ENCODE data around the gene CALML6. TPM values are rescaled to one million over a fixed set of nuclear protein-coding genes. Genes with fewer than 3 reads are reported as not detected.

Gene CALML6
- total RNA-seq, 4 donors from 2014 or later: 4.8 to 7.0 TPM; not detected in 2

GRCh38 chr1:1898246-1898933 is 16.7 kb upstream of the CALML6 start:
- in situ Hi-C loops (cut with MboI; ENCODE audit: low sequenced_read_pairs in 4 of 4): loop anchor here in 1 of 4 donors (25.0 kb wide), 1 partner anchor 136 kb away; no protein-coding TSS in a partner anchor
- DNase-seq (no peak), ATAC-seq (no peak)
- no peaks in the 10 kb centered on the region for H3K27me3 ChIP-seq
- peaks cover 13 to 14% of the 10 kb centered on the region in 2 donors for H3K4me1 ChIP-seq
- no peak for TF ChIP-seq CTCF (IDR thresholded peaks at IDR 0.05 in 4 of 5, conservative IDR thresholded peaks at IDR 0.05 in 1 of 5)
- TF ChIP-seq POLR2A (IDR thresholded peaks at IDR 0.05): no peak
- intact Hi-C loops (cut with DNase I; ENCODE audit: low total_unique reads): no loop called here
- no peak overlapping the region for H3K27ac ChIP-seq
- H3K9me3 ChIP-seq: no peaks in the 10 kb centered on the region
- H3K36me3 ChIP-seq: no peaks in the 10 kb centered on the region
- no peak overlapping the region for H3K4me3 ChIP-seq

- no peak for TF ChIP-seq CTCF (IDR thresholded peaks at IDR 0.05 in 4 of 5, conservative IDR thresholded peaks at IDR 0.05 in 1 of 5)
- TF ChIP-seq POLR2A (IDR thresholded peaks at IDR 0.05): no peak
- ATAC-seq (no peak), DNase-seq (no peak)
- intact Hi-C loops (cut with DNase I; ENCODE audit: low total_unique reads) (no loop called here), in situ Hi-C loops (cut with MboI; ENCODE audit: low sequenced_read_pairs in 4 of 4) (loop anchor here in 1 of 4 donors (25.0 kb wide), 1 partner anchor 137 kb away; no protein-coding TSS in a partner anchor)
- Histone ChIP-seq H3K4me1 (peaks cover 7 to 9% of the 10 kb centered on the region in 2 donors), H3K4me3 (no peak overlapping the region), H3K27me3 (no peaks in the 10 kb centered on the region), H3K27ac (no peak overlapping the region), H3K36me3 (no peaks in the 10 kb centered on the region), H3K9me3 (no peaks in the 10 kb centered on the region)
These were observed 15.6 kb upstream of the CALML6 start for GRCh38 chr1:1899266-1899966.

GRCh38 chr1:1899967-1900327 is 15.1 kb upstream of the CALML6 start:
- TF ChIP-seq POLR2A (IDR thresholded peaks at IDR 0.05) (no peak), CTCF (IDR thresholded peaks at IDR 0.05 in 4 of 5, conservative IDR thresholded peaks at IDR 0.05 in 1 of 5) (no peak)
- no peak overlapping the region for H3K27ac ChIP-seq
- intact Hi-C loops (cut with DNase I; ENCODE audit: low total_unique reads) (no loop called here), in situ Hi-C loops (cut with MboI; ENCODE audit: low sequenced_read_pairs in 4 of 4) (loop anchor here in 3 of 4 donors (5.0 to 25.0 kb wide), 4 partner anchors 55 to 138 kb away; no protein-coding TSS in a partner anchor)
- peaks cover 2 to 4% of the 10 kb centered on the region in 2 donors for H3K4me1 ChIP-seq
- DNase-seq (no peak), ATAC-seq (no peak)
- H3K4me3 ChIP-seq: no peak overlapping the region
- no peaks in the 10 kb centered on the region for H3K9me3 ChIP-seq
- no peaks in the 10 kb centered on the region for H3K27me3 ChIP-seq
- no peaks in the 10 kb centered on the region for H3K36me3 ChIP-seq

GRCh38 chr1:1900883-1901640 is 14.0 kb upstream of the CALML6 start:
- in situ Hi-C loops (cut with MboI; ENCODE audit: low sequenced_read_pairs in 4 of 4) (loop anchor here in 2 of 4 donors (5.0 to 10.0 kb wide), 3 partner anchors 56 to 136 kb away; no protein-coding TSS in a partner anchor), intact Hi-C loops (cut with DNase I; ENCODE audit: low total_unique reads) (no loop called here)
- Histone ChIP-seq H3K4me3 (no peak overlapping the region), H3K36me3 (no peaks in the 10 kb centered on the region), H3K4me1 (peaks cover 0 to 3% of the 10 kb centered on the region in 2 donors), H3K9me3 (no peaks in the 10 kb centered on the region), H3K27ac (no peak overlapping the region), H3K27me3 (no peaks in the 10 kb centered on the region)
- TF ChIP-seq CTCF (IDR thresholded peaks at IDR 0.05 in 4 of 5, conservative IDR thresholded peaks at IDR 0.05 in 1 of 5): no peak
- no peak for TF ChIP-seq POLR2A (IDR thresholded peaks at IDR 0.05)
- ATAC-seq: no peak
- DNase-seq: no peak

Measured in gastrocnemius medialis (tissue), 4 donors.